HG02938 (cell line): ENCODE results near the gene WBP11.
"Not testable (repeated sequence)": the region's sequence is repeated elsewhere in the genome, so short reads cannot be mapped to it uniquely, and the experiment has no call there.

ENCODE experiments used
- ATAC-seq: cut with Tn5 transposase; IDR thresholded peaks from one replicate; pipeline ENCODE4 v1.9.1; 2021; ENCODE audit warnings: mild to moderate bottlenecking, moderate library complexity; ENCODE audit not compliant: unreplicated experiment

Gene WBP11

DNA sequence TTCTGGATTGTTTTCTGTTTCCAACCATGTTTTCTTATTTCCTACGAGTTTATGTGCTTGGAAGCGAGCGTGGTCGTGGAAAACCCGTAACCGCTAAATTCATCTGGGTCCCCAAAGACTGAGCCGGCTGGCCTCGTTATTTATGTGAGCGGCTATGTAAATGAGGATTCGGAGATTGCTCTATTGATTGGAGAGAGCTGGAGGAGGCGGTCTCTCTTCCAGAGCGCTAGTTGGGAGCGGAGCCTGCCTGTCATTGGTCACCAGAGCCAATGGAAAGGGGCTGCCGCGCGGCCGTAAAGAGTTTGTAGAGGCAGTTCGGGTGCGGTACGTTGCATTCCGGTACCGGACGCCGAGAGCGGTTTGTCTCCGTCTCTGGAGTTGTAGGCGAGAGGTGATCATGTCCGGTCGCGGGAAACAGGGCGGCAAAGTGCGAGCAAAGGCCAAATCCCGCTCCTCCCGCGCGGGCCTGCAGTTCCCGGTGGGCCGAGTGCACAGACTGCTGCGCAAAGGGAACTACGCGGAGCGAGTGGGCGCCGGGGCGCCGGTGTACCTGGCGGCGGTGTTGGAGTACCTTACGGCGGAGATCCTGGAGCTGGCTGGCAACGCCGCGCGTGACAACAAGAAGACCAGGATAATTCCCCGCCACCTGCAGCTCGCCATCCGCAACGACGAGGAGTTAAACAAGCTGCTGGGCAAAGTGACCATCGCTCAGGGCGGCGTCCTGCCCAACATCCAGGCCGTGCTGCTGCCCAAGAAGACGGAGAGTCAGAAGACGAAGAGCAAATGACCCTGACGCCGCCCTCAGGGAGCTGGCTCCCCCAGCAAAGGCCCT lies 29.0 kb downstream of the WBP11 start:
- ATAC-seq = peak; percentile 56

DNA sequence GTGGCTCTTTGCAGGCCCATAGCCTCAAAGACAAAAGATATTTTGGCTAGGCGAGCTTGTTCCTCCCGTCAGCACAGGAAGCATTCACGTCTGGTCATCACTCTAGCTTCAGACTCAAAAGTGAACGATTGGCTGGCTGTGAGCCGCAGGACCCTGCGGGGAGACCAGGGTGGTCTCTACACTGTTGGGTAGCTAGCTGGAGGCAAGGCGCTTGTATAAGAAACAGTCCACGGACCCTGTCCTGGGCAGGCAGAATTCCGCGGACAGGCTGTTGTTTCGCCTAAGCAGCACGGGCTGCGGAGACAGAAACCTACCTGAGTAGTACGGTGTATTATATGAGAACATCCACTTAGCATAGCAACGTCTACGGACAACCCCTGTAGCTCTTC lies 29.6 kb downstream of the WBP11 start:
- peak; percentile 20 for ATAC-seq

DNA sequence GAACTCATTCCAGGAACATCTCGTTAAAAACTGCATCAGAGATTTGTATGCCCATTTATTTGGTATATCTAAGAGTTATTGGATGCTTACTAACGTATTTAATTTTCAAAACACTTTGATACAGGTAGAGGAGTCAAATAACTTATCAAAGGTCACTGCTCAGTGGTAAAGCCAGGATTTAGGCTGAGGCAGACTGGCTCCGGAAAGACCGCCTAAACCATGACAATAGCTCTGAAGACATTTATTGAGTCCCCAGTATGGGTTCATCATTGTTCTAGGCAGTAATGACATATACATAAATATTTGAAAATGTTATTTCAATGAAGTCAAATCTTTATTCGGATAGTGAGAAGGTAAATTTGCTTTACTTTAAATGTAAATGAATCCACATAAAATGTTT lies 30.3 kb downstream of the WBP11 start:
- ATAC-seq = no peak

DNA sequence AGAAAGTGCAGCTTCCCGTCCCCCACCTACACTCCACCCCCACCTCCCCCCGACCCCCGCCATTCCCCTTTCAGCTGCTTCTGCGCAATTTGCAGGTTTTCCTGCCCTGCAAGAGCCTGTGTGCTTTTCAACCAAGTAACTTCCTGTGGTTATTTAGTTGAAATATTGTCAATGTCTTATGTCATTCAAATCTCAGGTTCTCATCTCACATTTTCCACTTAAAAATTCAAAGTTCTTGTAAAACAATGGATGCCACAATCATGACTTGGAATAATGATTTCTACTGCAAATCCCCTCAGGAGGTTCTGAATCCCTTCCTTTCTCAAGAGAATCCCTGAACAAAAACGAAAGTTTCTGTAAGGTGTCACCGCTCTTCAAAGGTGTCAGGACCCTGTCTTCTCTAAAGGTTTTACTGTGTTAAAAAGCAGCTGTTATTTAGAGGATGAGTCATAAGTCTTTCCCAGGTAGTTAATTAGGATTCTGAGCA lies 31.6 kb downstream of the WBP11 start:
- no peak for ATAC-seq

DNA sequence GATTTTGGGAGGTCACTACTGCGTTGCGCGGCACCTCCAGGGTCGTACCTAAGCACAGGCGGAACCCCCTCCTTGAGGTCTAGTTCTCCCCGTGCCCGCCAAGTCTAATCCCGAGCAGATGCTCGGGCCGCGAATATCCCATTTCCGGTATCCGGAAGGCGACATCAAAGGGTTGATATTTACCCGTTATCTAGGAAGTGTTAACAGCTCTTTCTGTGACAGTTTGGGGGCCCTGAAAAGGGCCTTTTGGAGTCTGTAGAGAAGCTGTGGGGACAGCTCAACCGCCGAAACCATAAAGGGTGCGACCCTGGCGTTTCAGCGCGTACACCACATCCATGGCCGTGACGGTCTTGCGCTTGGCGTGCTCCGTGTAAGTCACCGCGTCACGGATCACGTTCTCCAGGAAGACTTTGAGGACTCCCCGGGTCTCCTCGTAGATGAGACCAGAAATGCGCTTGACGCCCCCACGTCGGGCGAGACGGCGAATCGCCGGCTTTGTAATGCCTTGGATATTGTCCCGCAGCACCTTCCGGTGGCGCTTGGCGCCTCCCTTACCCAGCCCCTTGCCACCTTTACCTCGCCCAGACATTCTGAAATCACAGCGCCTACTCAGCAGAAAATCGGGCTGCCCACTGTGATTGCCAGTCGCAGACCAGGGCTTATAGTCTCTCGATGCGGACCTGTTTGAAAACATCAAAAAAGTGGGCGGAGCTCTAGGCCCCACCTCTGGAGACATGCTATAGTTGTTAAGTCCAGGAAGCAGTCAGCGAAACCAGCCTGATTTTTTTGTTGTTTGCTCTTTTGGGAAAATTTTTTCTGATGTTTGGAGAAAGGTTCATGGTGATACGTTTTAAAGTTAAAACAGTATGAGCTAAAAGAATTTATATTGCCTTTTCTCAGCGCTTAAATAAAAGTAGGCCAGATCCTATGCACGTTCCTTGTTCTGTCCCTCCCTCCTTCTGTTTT lies 32.5 kb downstream of the WBP11 start:
- ATAC-seq = peak; percentile 22

DNA sequence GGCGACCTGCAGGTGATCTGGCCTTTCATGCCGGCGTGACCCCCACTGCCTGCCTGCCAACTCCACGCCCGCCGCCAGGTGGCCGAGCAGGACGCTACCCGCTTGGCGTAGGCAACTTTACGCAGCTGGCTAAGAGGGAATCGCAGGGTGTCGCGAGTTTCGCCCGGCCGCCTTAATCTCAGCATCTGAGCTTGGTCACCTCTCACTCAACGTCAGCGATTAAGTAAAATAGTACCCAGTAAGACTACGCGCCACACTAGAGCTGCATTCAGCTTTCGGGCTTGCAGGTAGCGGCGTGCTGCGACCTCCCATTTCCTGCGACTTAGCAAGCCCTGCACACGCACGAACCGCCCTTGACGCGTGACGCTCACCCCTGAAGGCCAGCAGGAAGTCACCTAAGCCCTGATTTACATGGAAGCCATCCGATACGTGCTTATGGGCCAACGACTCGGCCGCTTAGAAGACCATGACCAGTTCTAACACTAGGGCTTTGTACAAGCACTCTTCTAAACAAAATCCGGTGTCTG lies 33.2 kb downstream of the WBP11 start:
- peak; percentile 37 for ATAC-seq

DNA sequence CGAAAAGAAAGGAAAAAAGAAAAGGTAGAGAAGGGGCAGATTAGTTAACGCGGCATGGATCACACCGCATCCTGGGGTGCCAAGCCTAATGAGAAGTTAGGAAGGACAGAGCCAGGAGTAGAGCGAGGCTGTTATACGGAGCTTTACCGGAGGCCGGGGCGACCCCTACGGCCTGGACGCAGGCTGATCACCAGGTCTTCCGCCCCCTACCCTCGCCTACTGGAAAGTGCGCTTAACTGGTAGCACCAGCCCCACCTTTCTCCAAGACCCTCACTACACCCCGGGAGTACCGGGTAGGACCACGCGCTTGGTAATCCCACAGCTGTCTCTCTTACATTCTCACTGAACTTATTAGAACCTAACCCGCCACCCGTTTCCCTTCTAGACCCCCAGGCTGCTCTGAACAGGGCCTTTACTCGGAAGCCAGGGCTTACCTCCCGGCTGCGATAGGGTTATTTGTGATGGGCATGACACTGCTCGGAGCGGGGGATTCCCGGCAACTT lies 33.8 kb downstream of the WBP11 start:
- ATAC-seq = no peak

DNA sequence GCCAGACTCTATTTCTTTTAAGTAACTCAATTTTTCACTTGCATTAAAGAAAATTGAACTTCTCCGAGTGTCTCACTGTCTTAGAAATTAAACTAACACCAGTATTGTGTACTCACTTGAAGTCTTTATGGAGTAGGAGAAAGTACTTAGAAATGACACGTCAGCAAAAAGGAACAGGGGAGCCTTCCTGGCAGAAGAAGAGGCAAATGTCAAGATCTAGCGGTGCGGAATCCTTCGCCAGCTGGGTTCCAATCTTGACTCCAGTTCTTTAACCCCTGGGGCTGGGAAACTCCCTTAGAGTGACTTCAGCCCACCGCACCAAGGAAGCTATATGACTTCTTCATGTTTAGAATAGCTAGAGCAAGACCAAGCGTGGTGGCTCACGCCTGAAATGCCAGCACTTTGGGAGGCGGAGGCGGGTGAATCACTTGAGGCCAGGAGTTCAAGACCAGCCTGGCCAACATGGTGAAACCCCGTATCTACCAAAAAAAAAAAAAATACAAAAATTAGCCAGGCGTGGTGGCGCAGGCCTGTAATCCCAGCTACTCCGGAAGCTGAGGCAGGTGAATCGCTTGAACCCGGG lies 34.4 kb downstream of the WBP11 start:
- no peak for ATAC-seq

DNA sequence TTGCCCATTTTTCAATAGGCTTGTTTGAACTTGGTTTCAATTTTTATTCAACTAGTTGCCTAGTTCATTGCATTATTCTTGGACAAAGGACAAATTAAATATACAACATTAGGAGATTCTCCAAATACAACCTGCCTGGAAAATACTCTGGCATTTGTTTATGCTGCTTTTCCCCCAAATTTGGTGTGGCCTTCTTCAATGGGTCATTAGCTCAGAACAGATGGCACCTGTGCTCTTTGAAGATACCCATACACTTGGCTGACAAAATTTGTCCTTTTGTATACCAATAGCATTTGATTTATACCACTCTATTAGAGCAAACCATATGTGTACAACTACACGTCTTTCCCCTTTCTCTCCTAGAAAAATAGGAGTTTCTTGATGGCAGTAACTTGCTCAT lies 35.7 kb downstream of the WBP11 start:
- ATAC-seq = no peak

DNA sequence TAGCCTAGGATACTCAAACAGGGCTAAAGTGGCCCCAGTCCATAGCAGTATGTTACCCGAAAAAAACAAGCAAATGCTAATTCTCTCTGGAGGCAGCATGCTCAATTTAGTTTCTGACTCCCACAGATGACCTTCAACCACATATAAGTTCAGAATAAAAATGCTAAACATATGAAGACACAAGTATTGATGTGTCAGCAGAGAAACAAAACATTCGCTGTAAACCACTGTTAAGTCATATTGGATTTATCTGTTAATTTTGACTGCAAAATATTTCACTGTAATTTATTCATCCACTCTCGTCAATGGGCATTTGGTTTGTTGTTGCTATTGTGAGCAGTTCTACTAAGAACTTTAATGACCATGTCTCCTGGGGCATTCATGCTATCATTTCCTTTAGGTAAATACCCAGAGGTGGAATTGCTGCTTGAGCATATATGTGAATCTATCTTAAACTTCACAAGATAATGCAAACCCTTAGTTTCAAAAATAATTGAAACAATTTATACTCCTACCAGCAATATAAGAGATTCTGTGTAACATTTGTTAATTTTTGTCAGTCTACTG lies 36.5 kb downstream of the WBP11 start:
- ATAC-seq = no peak

DNA sequence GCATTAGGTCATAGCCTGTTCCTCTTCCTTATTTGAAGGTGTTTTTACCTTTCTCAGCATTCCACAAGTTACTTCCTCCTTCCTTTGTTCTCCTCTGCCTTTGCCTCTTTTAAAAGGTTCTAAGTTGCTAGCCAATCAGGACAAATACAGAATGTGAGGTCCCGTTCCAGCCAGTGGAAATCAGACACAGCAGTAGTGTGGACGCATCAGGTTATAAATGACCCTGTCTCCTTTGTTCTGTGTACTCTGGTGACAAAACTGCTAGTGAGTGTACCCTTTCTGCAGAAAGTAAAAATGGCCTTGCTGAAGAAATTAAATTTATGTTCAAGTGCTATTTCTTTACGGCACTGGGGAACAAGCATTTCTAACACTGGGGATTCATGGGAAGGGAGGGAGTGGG lies 37.3 kb downstream of the WBP11 start:
- ATAC-seq = not testable (repeated sequence)

DNA sequence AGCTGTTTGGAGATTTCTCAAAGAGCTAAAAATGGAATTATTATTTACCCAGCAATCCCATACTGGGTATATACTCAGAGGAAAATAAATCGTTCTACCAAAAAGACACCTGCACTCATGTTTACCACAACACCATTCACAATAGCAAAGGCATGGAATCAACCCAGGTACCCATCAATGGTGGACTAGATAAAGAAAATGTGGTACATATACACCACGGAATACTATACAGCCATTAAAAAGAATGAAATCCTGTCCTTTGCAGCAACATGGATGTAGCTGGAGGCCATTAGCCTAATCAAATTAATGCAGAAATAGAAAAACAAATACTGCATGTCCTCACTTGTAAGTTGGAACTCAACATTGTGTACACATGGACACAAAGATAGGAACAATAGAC lies 37.9 kb downstream of the WBP11 start:
- ATAC-seq = no peak

DNA sequence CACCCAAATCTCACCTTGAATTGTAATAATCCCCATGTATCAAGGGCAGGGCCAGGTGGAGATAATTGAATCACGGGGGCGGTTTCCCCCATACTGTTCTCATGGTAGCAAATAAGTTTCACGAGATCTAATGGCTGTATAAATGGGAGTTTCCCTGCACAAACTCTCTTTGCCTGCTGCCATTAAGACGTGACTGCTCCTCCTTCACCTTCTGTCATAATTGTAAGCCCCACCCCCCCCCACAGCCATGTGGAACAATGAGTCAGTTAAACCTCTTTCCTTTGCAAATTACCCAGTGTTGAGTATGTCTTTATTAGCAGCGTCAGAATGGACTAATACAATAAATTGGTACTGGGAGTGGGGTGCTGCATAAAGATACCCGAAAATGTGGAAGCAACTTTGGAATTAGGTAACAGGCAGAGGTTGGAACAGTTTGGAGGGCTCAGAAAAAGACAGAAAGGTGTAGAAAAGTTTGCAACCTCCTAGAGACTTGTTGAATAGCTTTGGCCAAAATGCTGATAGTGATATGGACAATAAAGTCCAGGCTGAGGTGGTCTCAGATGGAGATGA lies 43.5 kb downstream of the WBP11 start:
- ATAC-seq = not testable (repeated sequence)

DNA sequence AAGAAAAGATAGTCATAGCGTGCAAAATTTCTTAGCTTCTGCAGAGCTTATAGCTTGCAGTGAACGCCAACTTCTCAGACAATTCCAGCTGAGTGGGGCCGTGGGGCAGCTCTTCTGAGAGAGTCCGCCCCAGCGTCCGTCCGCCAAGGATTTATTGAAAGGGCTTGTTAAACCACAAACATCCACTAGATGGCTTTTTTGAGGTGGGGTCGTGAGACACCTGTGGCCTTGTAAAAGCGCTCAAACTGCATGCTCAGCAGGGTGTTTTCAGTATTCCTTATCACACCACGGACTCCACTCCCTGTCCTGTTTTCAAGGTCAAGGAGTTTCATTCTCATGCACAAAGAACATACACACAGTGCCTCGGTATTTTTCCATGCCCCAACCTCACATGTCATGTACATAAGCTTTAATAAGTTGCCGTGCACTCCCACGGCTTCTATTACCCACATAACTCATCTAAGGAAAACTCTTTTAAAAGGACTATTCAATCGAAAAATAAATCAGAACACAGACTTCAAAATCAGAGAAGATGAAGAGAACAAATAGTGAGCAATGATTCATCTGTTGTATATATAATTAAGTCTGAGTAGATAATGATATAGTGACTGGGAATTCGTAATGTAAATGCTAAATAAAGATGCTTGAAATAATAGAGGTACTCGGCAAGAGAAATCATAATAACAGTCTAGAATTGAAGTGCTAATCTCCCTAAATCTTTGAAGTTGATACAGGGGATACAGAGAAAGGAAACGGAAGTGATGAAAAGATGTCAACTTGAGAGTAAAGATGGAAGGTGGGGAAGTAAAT lies 46.7 kb downstream of the WBP11 start:
- ATAC-seq = no peak

DNA sequence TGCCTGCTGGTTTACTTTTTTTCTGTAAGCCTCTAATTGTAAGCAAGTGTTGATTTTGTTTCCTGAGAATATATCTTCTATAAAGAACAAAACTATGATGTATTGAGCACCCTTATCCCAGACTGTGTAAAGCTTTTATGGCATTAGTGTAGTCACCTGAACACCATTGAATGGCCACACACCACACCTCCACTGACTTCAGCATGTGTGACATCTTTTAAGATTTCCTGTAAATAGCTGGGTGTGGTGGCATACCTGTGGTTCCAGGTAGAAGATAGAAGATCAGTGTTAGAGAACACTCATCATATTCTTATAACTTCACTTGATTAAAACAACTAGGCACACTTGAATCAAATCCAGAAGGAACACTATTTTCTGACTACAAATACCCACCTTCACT lies 51.3 kb downstream of the WBP11 start:
- ATAC-seq = no peak

DNA sequence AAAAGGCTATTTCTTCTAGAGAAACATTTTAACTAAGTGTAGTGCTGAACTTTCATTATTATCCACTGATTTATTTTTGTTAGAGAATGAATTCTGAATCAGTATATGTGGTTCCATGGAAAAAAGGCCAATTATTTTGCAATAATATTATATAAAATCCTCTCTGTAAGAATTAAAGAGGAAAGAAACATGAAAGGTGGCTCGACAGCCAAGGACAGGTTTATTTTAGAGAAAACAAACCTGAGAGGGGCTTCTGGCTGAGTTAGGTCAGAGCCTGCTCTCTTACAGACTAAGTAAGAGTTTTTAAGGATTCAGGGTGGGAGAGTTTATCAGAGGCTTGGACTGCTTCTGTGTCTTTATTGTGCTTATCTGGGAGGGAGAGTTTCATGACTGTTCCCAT lies 60.2 kb downstream of the WBP11 start:
- no peak for ATAC-seq

DNA sequence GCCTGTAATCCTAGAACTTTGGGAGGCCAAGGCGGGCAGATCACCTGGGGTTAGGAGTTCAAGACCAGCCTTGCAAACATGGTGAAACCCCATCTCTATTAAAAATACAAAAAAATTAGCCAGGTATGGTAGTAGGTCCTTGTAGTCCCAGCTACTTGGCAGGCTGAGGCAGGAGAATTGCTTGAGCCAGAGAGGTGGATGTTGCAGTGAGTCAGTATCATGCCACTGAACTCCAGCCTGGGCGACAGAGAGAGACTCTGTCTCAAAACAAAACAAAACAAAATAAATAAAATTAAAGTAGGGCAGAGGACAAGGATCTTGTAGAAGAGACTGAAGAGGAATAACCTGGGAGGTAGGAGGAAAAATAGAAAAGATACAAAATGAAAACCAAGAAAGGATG lies 61.3 kb downstream of the WBP11 start:
- ATAC-seq = no peak

DNA sequence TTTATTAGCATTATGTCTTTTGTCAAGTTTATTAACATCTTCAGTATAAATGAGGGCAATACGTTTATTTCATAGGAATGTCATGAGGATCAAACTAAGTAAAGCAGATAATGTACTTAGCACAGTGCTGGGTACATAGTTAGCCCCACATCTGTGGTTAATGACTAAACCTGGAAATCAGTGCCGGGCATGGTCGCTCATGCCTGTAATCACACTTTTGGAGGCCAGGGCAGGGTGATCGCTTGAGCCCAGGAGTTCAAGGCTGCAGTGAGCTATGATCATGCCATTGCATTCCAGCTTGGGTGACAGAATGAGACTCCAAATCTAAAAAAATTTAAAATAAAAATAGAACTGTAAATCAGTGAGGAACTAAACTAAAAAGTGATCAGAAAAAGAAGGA lies 62.1 kb downstream of the WBP11 start:
- no peak for ATAC-seq

DNA sequence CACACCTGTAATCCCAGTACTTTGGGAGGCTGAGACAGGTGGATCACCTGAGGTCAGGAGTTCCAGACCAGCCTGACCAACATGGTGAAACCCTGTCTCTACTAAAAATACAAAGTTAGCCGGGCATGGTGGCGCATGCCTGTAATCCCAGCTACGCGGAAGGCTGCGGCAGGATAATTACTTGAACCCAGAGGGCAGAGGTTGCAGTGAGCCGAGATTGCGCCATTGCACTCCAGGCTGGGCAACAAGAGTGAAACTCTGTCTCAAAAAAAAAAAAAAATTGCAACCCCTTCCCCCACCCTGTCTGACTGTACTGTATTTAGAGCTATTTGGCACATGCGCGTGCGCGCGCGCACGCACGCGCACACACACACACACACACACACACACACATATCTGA lies 66.8 kb downstream of the WBP11 start:
- ATAC-seq = not testable (repeated sequence)
